B cell (primary cell): Measurements from ENCODE around the gene SLC4A3. TPM values are rescaled to one million over a fixed set of nuclear protein-coding genes. Genes with fewer than 3 reads are reported as not detected.

ENCODE experiments used
- ATAC-seq: fragments of 200-7000 bp; cut with Tn5 transposase; one replicate; pipeline ENCODE4 v1.10.0; 2021; ENCODE audit warnings: low read depth, mild to moderate bottlenecking, moderate number of reproducible peaks, moderate library complexity
- CTCF ChIA-PET: fragments of 350-600 bp; sonication (Branson Sonifier 250); formaldehyde crosslinking; loops from one replicate; lab custom pipeline; 2021; ENCODE audit warnings: antibody characterized with exemption, inconsistent platforms; lab: Charles Lee
- POLR2A ChIA-PET: fragments of 350-600 bp; sonication (Branson Sonifier 250); formaldehyde crosslinking; loops from one replicate; lab custom pipeline; 2021; ENCODE audit warnings: antibody characterized with exemption; lab: Charles Lee
- DNase-seq: peaks from one replicate; pipeline ENCODE4 v3.0.0; 2013
- H2AFZ ChIP-seq: 2 replicates; pipeline ENCODE4 v1.6.1; 2012; ENCODE audit warnings: mild to moderate bottlenecking, low read depth, low read length; ENCODE audit not compliant: insufficient read depth, poor library complexity, severe bottlenecking
- H3K27ac ChIP-seq, 2 donors: 1 replicate in 1 of 2; 2 replicates in 1 of 2; pipeline ENCODE4 v1.5.1; 2012 to 2013; ENCODE audit warnings: low read length in 2 of 2, mild to moderate bottlenecking in 2 of 2, moderate library complexity in 1 of 2
- H3K27me3 ChIP-seq, 4 experiments: fragments of 200-600 bp in 1 of 4; sonication (generic) in 1 of 4; replicated peaks in 1 of 4; 1 replicate in 2 of 4; 2 replicates in 2 of 4; pipeline versions ENCODE4 v1.6.1 to v1.7.0; 2013 to 2016; ENCODE audit warnings: low read length in 3 of 4, mild to moderate bottlenecking in 2 of 4, mixed read lengths in 1 of 4, moderate library complexity in 1 of 4; ENCODE audit not compliant: insufficient read depth in 4 of 4, control insufficient read depth in 3 of 4; ENCODE audit errors: control extremely low read depth in 1 of 4
- H3K36me3 ChIP-seq, 2 experiments: replicated peaks in 1 of 2; 1 replicate in 1 of 2; 2 replicates in 1 of 2; pipeline versions ENCODE4 v1.6.1 to v1.7.1; 2013; ENCODE audit warnings: low read length in 1 of 2; ENCODE audit not compliant: insufficient read depth in 2 of 2, control insufficient read depth in 1 of 2; ENCODE audit errors: control extremely low read depth in 1 of 2, extremely low read depth in 1 of 2
- H3K4me1 ChIP-seq, 2 donors: fragments of 200-600 bp in 1 of 2; sonication (generic) in 1 of 2; 1 replicate in 1 of 2; 2 replicates in 1 of 2; pipeline versions ENCODE4 v1.5.1 to v1.6.1; 2013 to 2017; ENCODE audit warnings: low read length in 2 of 2; ENCODE audit not compliant: control insufficient read depth in 2 of 2, insufficient read depth in 2 of 2
- H3K4me2 ChIP-seq: replicated peaks from 2 replicates; pipeline ENCODE3; 2012; ENCODE audit warnings: mild to moderate bottlenecking, low read depth, low read length; ENCODE audit not compliant: poor library complexity, severe bottlenecking
- H3K4me3 ChIP-seq, 5 experiments: fragments of 200-600 bp in 1 of 5; sonication (generic) in 1 of 5; 1 replicate in 3 of 5; 2 replicates in 2 of 5; pipeline versions ENCODE4 v1.5.1 to v1.7.0; 2011 to 2016; ENCODE audit warnings: low read length in 4 of 5, mild to moderate bottlenecking in 4 of 5, low read depth in 2 of 5, control low read depth in 1 of 5, moderate library complexity in 1 of 5; ENCODE audit not compliant: insufficient read depth in 1 of 5; ENCODE audit errors: control extremely low read depth in 1 of 5, extremely low read depth in 1 of 5
- H3K79me2 ChIP-seq: fragments of 200-600 bp; sonication (generic); one replicate; pipeline ENCODE4 v1.6.0; 2016; ENCODE audit warnings: low read length; ENCODE audit not compliant: control insufficient read depth, insufficient read depth
- H3K9ac ChIP-seq: fragments of 200-600 bp; sonication (generic); 2 replicates; pipeline ENCODE4 v1.6.1; 2017; ENCODE audit warnings: mild to moderate bottlenecking, low read length, moderate library complexity
- H3K9me3 ChIP-seq, 3 donors: one replicate each; pipeline versions ENCODE4 v1.6.1 to v1.7.1; 2013; ENCODE audit warnings: low read length in 2 of 3; ENCODE audit not compliant: control insufficient read depth in 2 of 3, insufficient read depth in 1 of 3; ENCODE audit errors: control extremely low read depth in 1 of 3
- H4K20me1 ChIP-seq: 2 replicates; pipeline ENCODE4 v1.6.0; 2012; ENCODE audit warnings: mild to moderate bottlenecking, low read length; ENCODE audit not compliant: insufficient read depth, control insufficient read depth, poor library complexity, severe bottlenecking
- H3K27ac Mint-ChIP-seq: one replicate; pipeline ENCODE4 v1.8.0; 2021; ENCODE audit warnings: mixed read lengths
- H3K27me3 Mint-ChIP-seq: one replicate; pipeline ENCODE4 v1.8.0; 2021; ENCODE audit warnings: mixed read lengths
- H3K4me1 Mint-ChIP-seq: one replicate; pipeline ENCODE4 v1.8.0; 2021; ENCODE audit warnings: mixed read lengths
- H3K4me3 Mint-ChIP-seq: one replicate; pipeline ENCODE4 v1.8.0; 2021; ENCODE audit warnings: mixed read lengths
- H3K9me3 Mint-ChIP-seq: one replicate; pipeline ENCODE4 v1.8.0; 2022; ENCODE audit warnings: mixed read lengths; ENCODE audit not compliant: insufficient read depth
- EZH2 ChIP-seq: IDR thresholded peaks from 2 replicates; pipeline ENCODE4 v1.6.1; 2012; ENCODE audit warnings: borderline replicate concordance, low read depth, mild to moderate bottlenecking, moderate library complexity, low read length; ENCODE audit not compliant: insufficient read depth, poor library complexity, severe bottlenecking
- WGBS: methylation state at CpG from one replicate; pipeline ENCODE4 v1.1.5; 2013; ENCODE audit warnings: missing lambda C conversion rate; ENCODE audit not compliant: insufficient coverage; 5-methylcytosine and 5-hydroxymethylcytosine counted together
- intact Hi-C: fragments of 100-400 bp; cut with micrococcal nuclease; formaldehyde crosslinking; loops from one replicate; pipeline ENCODE4 v1.10.0; 2022
- polyA plus RNA-seq: library from polyadenylated mRNA; depleted of rRNA; stranded (reverse); fragments of >200 nt; gene quantifications from 2 replicates; pipeline ENCODE4 v1.2.3, GENCODE V29; 2012
- total RNA-seq, 2 donors: library from RNA; stranded (reverse); fragments of 120-200 nt in 1 of 2; gene quantifications; 1 replicate in 1 of 2; 2 replicates in 1 of 2; pipeline versions ENCODE4 v1.2.3 to v1.2.4, GENCODE V29; 2013 to 2022
- TF ChIP-seq, protein P1 (sequence below): fragments of 200-600 bp; IDR thresholded peaks from one replicate; pipeline ENCODE4 v1.8.0; 2022; ENCODE audit warnings: antibody characterized with exemption, mild to moderate bottlenecking

Gene SLC4A3
- total and polyA plus RNA-seq, 2 donors (not counting 1 experiment from before 2014, with no cell fraction given): 0.16 TPM; not detected in 1

DNA sequence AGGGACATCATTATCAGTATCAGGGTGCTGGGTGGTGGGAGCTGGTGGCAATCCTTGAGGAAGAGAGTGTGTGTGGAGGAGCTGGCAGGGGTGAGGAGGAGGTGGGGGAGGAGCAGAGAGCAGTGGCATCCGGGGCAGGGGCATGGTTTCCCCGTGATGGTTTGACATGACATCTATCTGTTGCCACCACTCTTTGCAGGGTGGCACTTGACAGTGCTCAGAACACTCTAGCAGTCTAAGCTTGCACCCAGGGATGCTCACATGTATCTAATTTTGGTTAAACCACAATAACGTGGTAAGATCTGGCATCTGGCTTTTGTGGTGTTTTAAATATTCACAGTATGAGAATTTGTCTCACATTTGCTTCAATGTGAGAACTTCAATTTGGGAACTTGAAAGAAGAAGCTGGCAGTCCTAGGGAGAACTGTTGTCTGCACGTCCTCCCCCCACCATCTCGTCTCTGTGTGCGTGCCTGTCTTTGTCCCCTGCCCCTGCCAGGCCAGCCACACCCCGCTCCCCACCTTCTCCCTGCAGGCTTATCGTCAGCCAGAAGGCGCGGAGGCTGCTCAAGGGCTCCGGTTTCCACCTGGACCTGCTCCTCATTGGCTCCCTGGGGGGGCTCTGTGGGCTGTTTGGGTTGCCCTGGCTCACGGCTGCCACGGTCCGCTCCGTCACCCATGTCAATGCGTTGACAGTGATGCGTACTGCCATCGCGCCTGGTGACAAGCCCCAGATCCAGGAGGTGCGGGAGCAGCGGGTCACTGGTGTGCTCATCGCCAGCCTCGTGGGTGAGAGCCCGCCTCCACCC lies 11.7 kb downstream of the SLC4A3 start:
- Histone ChIP-seq H3K36me3 (no peaks in the 10 kb centered on the region), H3K9me3 (no peaks in the 10 kb centered on the region), H3K27ac (no peak overlapping the region), H4K20me1 (no peaks in the 10 kb centered on the region), H3K79me2 (no peaks in the 10 kb centered on the region), H3K27me3 (peaks cover 0 to 36% (median 4%) of the 10 kb centered on the region in 4 experiments), H3K4me2 (no peak overlapping the region), H2AFZ (no peak overlapping the region), H3K4me1 (peaks cover 8 to 17% of the 10 kb centered on the region in 2 donors), H3K9ac (no peak overlapping the region), H3K4me3 (no peak overlapping the region)
- intact Hi-C loops: no loop called here
- no peak for DNase-seq
- WGBS: 77% methylated on average over 23 of the region's 24 CpGs
- Mint-ChIP-seq H3K27me3 (peaks cover 27% of the 10 kb centered on the region), H3K9me3 (no peaks in the 10 kb centered on the region), H3K4me3 (no peak overlapping the region), H3K4me1 (peaks cover 15% of the 10 kb centered on the region), H3K27ac (no peak overlapping the region)
- ChIA-PET POLR2A (interaction anchor here (0.6 kb wide), 1 partner anchor 324 kb away, joined by 6 read pairs; no protein-coding TSS in a partner anchor), CTCF (no interaction called here)
- ATAC-seq: no peak
- TF ChIP-seq, protein P1, sequence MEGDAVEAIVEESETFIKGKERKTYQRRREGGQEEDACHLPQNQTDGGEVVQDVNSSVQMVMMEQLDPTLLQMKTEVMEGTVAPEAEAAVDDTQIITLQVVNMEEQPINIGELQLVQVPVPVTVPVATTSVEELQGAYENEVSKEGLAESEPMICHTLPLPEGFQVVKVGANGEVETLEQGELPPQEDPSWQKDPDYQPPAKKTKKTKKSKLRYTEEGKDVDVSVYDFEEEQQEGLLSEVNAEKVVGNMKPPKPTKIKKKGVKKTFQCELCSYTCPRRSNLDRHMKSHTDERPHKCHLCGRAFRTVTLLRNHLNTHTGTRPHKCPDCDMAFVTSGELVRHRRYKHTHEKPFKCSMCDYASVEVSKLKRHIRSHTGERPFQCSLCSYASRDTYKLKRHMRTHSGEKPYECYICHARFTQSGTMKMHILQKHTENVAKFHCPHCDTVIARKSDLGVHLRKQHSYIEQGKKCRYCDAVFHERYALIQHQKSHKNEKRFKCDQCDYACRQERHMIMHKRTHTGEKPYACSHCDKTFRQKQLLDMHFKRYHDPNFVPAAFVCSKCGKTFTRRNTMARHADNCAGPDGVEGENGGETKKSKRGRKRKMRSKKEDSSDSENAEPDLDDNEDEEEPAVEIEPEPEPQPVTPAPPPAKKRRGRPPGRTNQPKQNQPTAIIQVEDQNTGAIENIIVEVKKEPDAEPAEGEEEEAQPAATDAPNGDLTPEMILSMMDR: no peak
- TF ChIP-seq EZH2: no peak
